WI38 (cell line): ENCODE data around the gene RPH3AL.

ENCODE experiments used
- H3K4me3 ChIP-seq: 2 replicates; pipeline ENCODE4 v1.5.1; 2011; ENCODE audit warnings: low read depth, mild to moderate bottlenecking, control low read depth, low read length
- TF ChIP-seq, protein P1 (sequence below): IDR thresholded peaks from 2 replicates; pipeline ENCODE4 v1.5.1; 2012; ENCODE audit warnings: low read depth, mild to moderate bottlenecking, control low read depth, low read length

The RPH3AL gene

DNA sequence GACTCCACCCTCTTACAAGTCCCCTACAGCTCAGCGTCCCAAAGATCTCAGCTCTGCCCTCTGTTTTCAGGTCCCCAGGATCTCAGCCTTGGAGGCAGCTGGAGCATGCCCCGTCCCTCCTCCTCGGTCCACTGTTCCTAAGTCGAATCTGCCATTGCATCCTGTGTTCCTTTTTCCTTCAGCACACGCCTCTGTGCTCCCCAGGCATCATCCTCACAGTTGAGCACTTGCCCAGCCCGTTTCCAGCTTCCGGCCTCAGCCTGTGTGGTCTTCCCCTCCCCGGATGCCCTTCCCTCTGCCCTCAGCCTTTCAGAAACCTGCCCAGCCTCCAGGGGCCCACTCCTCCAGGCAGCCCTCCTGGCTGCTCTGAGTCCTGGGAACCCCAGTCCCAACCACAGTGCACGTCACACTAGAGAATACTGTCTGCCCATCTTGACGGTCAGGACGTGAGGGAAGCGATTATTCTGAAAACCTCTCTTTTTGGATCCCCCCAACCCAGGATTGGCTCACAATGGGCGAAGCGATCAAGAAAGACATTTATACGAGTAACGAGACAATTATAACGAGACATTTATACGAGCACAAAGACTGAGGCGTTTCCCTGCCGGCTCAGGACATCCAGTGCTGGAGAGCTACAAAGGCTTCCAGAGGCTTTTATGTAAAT, 41.4 kb downstream of the RPH3AL start:
- TF ChIP-seq, protein P1, sequence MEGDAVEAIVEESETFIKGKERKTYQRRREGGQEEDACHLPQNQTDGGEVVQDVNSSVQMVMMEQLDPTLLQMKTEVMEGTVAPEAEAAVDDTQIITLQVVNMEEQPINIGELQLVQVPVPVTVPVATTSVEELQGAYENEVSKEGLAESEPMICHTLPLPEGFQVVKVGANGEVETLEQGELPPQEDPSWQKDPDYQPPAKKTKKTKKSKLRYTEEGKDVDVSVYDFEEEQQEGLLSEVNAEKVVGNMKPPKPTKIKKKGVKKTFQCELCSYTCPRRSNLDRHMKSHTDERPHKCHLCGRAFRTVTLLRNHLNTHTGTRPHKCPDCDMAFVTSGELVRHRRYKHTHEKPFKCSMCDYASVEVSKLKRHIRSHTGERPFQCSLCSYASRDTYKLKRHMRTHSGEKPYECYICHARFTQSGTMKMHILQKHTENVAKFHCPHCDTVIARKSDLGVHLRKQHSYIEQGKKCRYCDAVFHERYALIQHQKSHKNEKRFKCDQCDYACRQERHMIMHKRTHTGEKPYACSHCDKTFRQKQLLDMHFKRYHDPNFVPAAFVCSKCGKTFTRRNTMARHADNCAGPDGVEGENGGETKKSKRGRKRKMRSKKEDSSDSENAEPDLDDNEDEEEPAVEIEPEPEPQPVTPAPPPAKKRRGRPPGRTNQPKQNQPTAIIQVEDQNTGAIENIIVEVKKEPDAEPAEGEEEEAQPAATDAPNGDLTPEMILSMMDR = no peak
- no peak overlapping the region for H3K4me3 ChIP-seq

DNA sequence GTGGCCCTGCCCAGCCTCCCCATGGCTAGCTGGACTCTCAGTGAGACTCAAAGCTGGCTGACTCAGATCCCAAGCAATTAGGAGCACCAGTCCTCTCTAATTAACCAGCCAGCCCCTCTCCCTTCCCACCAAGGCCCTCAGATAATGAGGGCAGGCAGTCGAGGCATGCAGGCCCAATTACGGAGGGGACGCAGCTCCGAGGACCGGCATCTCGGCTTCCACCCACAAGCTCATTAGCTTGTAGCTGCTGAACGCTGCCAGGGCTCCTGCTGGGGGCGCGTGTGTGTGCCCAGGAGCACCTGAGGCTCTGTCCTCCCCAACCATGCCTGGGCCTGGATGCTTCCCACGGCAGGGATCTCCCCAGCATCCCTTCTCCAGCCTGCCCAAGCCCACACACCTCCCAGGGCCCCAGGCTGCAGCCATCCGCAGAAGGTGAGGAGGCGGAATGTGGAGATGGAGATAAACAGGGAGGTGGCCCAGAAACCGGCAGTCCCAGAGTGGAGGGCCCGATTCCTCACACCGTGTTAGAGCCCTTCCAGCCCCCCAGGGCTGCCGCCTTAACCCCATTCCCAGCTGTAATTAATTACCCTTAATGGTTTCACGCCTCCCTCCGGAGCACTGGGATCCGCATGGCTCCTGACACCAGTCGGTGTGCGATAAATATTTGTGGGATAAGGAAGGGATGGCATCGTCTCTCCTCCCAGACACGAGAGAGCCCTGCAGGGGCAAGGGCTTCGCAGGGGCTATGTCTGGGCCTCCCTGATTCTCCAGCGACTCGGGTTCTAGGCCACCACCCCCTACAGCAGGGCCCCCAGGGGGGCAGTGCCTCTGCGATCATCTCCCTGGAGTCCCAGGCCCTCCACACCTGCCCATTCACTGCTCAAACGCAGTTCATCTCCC, 42.2 kb downstream of the RPH3AL start:
- TF ChIP-seq, protein P1 = no peak
- H3K4me3 ChIP-seq = no peak overlapping the region

DNA sequence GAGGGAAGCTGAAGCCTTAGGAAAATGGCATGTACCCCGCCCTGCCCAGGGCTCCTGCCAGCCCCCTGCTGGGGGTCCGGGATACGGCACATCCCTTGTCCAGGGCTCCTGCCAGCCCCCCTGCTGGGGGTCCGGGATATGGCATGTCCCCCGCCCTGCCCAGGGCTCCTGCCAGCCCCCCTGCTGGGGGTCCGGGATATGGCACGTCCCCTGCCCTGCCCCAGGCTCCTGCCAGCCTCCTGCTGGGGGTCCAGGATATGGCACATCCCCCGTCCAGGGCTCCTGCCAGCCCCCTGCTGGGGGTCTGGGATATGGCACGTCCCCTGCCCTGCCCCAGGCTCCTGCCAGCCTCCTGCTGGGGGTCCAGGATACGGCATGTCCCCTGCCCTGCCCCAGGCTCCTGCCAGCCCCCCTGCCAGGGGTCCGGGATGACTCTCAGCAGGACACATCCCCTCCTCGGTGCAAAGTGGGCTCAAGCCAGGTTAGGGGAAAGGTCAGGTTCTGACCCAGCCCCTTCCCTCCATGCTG, 43.2 kb downstream of the RPH3AL start:
- TF ChIP-seq, protein P1 = peak; percentile 42

DNA sequence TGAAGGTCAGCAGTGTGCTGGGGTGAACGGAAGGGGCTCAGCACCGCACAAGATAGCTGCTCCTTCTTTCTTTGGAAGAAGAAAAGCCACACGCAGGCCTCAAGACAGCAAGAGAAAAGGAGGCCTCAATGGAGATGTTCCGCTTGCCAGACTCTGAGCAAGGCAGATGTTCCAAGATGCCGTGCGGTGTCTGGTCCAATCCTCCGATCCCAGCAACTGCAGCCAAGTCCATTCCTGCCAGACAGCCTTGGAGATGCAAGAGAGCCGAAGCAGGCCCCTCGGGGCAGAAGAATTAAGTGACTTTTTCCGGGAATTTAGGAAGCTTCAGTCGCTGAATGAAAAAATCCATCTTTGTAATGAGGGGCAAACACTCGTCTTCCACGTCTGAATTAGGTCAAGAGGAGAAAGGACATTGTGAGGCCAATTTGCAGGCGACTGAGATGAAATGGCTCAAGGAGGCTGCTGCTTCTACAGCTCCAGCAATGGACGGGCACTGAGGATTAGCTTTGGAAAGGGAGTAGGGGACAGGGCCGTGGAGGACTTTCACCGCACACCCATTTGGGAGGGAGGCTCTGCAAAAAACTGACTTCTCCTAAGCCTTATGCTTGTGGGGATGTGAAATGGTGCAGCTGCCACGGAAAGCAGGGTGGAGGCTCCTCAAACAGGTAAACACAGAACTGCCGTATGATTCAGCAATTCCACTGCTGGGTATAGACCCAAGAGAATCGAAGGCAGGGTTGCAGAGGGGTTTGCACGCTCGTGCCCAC, 44.7 kb downstream of the RPH3AL start:
- no peak overlapping the region for H3K4me3 ChIP-seq
- TF ChIP-seq, protein P1 = no peak

More for the DNA sequence above, 43.2 kb downstream of the RPH3AL start:
- H3K4me3 ChIP-seq = no peak overlapping the region

DNA sequence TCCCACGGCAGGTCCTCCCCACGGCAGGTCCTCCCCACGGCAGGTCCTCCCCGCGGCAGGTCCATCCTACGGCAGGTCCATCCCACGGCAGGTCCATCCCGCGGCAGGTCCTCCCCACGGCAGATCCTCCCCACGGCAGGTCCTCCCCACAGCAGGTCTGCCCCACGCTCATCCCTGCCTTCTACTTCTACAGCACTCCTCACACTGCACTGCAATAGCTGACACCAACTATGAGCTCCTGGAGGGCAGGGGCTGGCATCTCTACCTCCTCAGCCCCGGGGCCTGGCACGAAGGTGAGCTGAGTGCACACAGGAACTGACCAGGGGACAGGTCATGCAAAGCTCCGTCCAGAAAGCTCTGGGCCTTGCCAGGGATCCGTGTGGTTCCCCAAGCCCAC, 45.3 kb downstream of the RPH3AL start:
- TF ChIP-seq, protein P1 = no peak
- H3K4me3 ChIP-seq = no peak overlapping the region

DNA sequence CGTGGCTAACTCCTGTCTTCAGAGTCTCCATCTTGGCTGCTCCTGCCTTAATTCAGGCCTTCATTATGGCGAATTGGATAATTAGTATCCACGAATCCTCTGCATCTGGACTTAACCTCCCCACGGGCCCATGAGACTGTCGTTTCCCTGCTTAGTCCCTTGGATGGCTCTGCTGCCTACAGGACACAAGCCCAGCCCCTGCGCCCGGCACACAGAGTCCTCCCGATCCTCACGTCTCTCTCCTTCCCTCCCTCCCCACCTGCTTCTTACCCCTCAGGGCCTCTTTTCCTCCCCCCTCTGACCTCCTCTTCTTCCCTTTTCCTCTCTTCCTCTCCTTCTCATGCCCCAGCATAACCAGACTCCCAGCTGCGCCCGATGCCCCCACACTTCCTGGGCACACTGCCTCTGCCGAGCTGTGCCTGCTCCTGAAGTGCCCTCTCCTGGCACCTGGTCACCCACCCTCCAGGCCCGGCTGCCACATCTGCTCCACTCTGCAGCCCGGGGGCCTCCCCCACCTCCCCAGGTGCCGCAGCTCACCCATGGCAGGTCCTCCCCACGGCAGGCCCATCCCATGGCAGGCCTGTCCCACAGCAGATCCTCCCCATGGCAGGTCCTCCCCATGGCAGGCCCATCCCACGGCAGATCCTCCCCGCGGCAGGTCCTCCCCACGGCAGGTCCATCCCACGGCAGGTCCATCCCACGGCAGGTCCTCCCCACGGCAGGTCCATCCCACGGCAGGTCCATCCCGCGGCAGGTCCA, 45.9 kb downstream of the RPH3AL start:
- TF ChIP-seq, protein P1 = no peak
- H3K4me3 ChIP-seq = no peak overlapping the region
